Liver (tissue), 3 donors: ENCODE results near the gene TFR2.

Experiments
- ATF3 ChIP-seq: IDR thresholded peaks from 2 replicates; pipeline ENCODE4 v1.6.1; 2016; ENCODE audit warnings: antibody characterized with exemption
- RAD21 ChIP-seq, 2 donors: IDR thresholded peaks; 2 replicates each; pipeline ENCODE4 v1.6.1; 2016; ENCODE audit warnings: antibody characterized with exemption in 2 of 2, mild to moderate bottlenecking in 2 of 2
- TAF1 ChIP-seq: conservative IDR thresholded peaks from 2 replicates; pipeline ENCODE4 v1.6.1; 2016; ENCODE audit warnings: antibody characterized with exemption, mild to moderate bottlenecking
- TF ChIP-seq, protein P1 (sequence below): fragments of 150-350 bp; IDR thresholded peaks from 2 replicates; pipeline ENCODE4 v1.5.1; 2017; ENCODE audit warnings: improper control_type of control experiment, low read depth, low read length; ENCODE audit not compliant: missing input control
- donor health status: healthy.
- donor health status: healthy.

GRCh38 chr7:100654908-100655831 lies 13.8 kb upstream of the TFR2 start:
- TF ChIP-seq, protein P1, sequence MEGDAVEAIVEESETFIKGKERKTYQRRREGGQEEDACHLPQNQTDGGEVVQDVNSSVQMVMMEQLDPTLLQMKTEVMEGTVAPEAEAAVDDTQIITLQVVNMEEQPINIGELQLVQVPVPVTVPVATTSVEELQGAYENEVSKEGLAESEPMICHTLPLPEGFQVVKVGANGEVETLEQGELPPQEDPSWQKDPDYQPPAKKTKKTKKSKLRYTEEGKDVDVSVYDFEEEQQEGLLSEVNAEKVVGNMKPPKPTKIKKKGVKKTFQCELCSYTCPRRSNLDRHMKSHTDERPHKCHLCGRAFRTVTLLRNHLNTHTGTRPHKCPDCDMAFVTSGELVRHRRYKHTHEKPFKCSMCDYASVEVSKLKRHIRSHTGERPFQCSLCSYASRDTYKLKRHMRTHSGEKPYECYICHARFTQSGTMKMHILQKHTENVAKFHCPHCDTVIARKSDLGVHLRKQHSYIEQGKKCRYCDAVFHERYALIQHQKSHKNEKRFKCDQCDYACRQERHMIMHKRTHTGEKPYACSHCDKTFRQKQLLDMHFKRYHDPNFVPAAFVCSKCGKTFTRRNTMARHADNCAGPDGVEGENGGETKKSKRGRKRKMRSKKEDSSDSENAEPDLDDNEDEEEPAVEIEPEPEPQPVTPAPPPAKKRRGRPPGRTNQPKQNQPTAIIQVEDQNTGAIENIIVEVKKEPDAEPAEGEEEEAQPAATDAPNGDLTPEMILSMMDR = no peak
- TF ChIP-seq TAF1 = no peak
- no peak for TF ChIP-seq RAD21 (IDR thresholded peaks at IDR 0.05)
- TF ChIP-seq ATF3 = no peak
